GM23248 (cell line): Measurements from ENCODE around the gene TMEM91.

Source experiments
- EZH2 ChIP-seq: fragments of 200-600 bp; sonication (generic); IDR thresholded peaks from 2 replicates; pipeline ENCODE4 v1.6.1; 2018; ENCODE audit warnings: antibody characterized with exemption, mild to moderate bottlenecking; ENCODE audit not compliant: insufficient read depth, poor library complexity, severe bottlenecking
- EZH2phosphoT487 ChIP-seq: fragments of 200-600 bp; sonication (generic); IDR thresholded peaks from 2 replicates; pipeline ENCODE4 v1.6.1; 2018; ENCODE audit warnings: antibody characterized with exemption, moderate library complexity, mild to moderate bottlenecking, low read depth; ENCODE audit not compliant: insufficient read depth

DNA sequence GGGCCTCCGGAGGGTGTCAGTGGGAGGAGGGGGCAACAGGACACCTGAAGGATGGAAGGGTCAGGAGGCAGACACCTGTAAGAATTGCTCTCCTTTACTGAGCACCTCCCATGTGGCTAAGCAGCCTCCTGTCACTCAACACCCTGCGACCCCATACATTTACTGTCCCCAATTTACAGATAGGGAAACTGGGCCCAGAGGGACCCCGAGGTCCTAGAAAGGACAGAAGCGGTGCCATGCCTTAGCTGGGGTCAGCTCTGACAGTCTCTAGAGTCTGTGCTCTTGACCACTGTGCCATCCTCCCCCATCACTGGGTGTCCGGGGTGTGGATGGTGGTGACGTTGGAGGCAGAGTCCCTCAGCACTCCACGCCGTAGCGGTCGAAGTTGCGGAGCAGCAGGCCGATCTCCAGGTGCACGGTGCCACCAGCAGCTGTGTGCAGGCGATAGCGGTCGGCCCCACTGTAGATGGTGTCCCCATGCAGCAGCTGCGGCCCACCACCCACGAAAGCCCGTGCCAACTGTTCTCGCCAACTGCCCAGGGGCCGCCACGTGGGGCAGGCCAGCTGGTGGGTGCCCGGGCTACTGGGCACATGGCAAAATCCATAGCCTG is 21.9 kb upstream of the TMEM91 start:
- no peak for TF ChIP-seq EZH2
- TF ChIP-seq EZH2phosphoT487: no peak
